HUES48 (cell line): ENCODE measurements around the gene NCOA7.

Source experiments
- H3K27ac ChIP-seq: one replicate; pipeline ENCODE4 v1.7.0; 2013; ENCODE audit warnings: low read depth, low read length, inconsistent platforms
- H3K27me3 ChIP-seq: 2 replicates; pipeline ENCODE4 v1.6.1; 2013; ENCODE audit warnings: mild to moderate bottlenecking, low read length; ENCODE audit not compliant: control insufficient read depth, insufficient read depth
- H3K36me3 ChIP-seq: 2 replicates; pipeline ENCODE4 v1.6.1; 2013; ENCODE audit warnings: low read length; ENCODE audit not compliant: control insufficient read depth, insufficient read depth
- H3K4me1 ChIP-seq: 2 replicates; pipeline ENCODE4 v1.6.1; 2013; ENCODE audit warnings: mild to moderate bottlenecking, low read length; ENCODE audit not compliant: control insufficient read depth, insufficient read depth
- H3K4me3 ChIP-seq: 2 replicates; pipeline ENCODE4 v1.5.1; 2013; ENCODE audit warnings: mild to moderate bottlenecking, low read depth, low read length
- H3K9ac ChIP-seq: 2 replicates; pipeline ENCODE4 v1.6.1; 2013; ENCODE audit warnings: mild to moderate bottlenecking, low read depth, low read length, moderate library complexity
- H3K9me3 ChIP-seq: 2 replicates; pipeline ENCODE4 v1.6.1; 2013; ENCODE audit warnings: low read length; ENCODE audit not compliant: control insufficient read depth, insufficient read depth

NCOA7 gene

GRCh38 chr6:125815080-125815910, 24.5 kb downstream of the NCOA7 start:
- no peaks in the 10 kb centered on the region for H3K27me3 ChIP-seq
- no peak overlapping the region for H3K4me3 ChIP-seq
- H3K9me3 ChIP-seq: no peaks in the 10 kb centered on the region
- no peak overlapping the region for H3K27ac ChIP-seq
- H3K4me1 ChIP-seq: no peaks in the 10 kb centered on the region
- H3K9ac ChIP-seq: no peak overlapping the region
- H3K36me3 ChIP-seq: no peaks in the 10 kb centered on the region

GRCh38 chr6:125816828-125817280, 26.1 kb downstream of the NCOA7 start:
- Histone ChIP-seq H3K4me3 (no peak overlapping the region), H3K4me1 (no peaks in the 10 kb centered on the region), H3K27me3 (no peaks in the 10 kb centered on the region)

GRCh38 chr6:125818225-125818657, 27.5 kb downstream of the NCOA7 start:
- Histone ChIP-seq H3K4me1 (no peaks in the 10 kb centered on the region), H3K9ac (no peak overlapping the region), H3K27ac (no peak overlapping the region), H3K36me3 (no peaks in the 10 kb centered on the region), H3K27me3 (no peaks in the 10 kb centered on the region), H3K4me3 (no peak overlapping the region), H3K9me3 (no peaks in the 10 kb centered on the region)

More at GRCh38 chr6:125816828-125817280, 26.1 kb downstream of the NCOA7 start:
- no peak overlapping the region for H3K9ac ChIP-seq
- no peaks in the 10 kb centered on the region for H3K9me3 ChIP-seq
- H3K27ac ChIP-seq: no peak overlapping the region
- no peaks in the 10 kb centered on the region for H3K36me3 ChIP-seq

GRCh38 chr6:125818772-125819260, 28.1 kb downstream of the NCOA7 start:
- Histone ChIP-seq H3K27me3 (no peaks in the 10 kb centered on the region), H3K9ac (no peak overlapping the region), H3K27ac (no peak overlapping the region), H3K36me3 (no peaks in the 10 kb centered on the region), H3K4me1 (no peaks in the 10 kb centered on the region), H3K4me3 (no peak overlapping the region), H3K9me3 (no peaks in the 10 kb centered on the region)

- Histone ChIP-seq H3K9ac (no peak overlapping the region), H3K27me3 (no peaks in the 10 kb centered on the region), H3K4me1 (no peaks in the 10 kb centered on the region), H3K36me3 (no peaks in the 10 kb centered on the region), H3K27ac (no peak overlapping the region), H3K4me3 (no peak overlapping the region), H3K9me3 (no peaks in the 10 kb centered on the region)
Measured at GRCh38 chr6:125819535-125820326, 29.0 kb downstream of the NCOA7 start.

GRCh38 chr6:125821825-125822281, 31.1 kb downstream of the NCOA7 start:
- H3K36me3 ChIP-seq: no peaks in the 10 kb centered on the region
- H3K27ac ChIP-seq: no peak overlapping the region
- H3K27me3 ChIP-seq: no peaks in the 10 kb centered on the region
- H3K9me3 ChIP-seq: no peaks in the 10 kb centered on the region
- no peak overlapping the region for H3K4me3 ChIP-seq
- no peak overlapping the region for H3K9ac ChIP-seq
- H3K4me1 ChIP-seq: no peaks in the 10 kb centered on the region

GRCh38 chr6:125823180-125823579, 32.4 kb downstream of the NCOA7 start:
- no peaks in the 10 kb centered on the region for H3K36me3 ChIP-seq
- no peaks in the 10 kb centered on the region for H3K9me3 ChIP-seq
- no peak overlapping the region for H3K4me3 ChIP-seq
- H3K4me1 ChIP-seq: no peaks in the 10 kb centered on the region
- no peak overlapping the region for H3K27ac ChIP-seq
- H3K9ac ChIP-seq: no peak overlapping the region
- H3K27me3 ChIP-seq: no peaks in the 10 kb centered on the region

GRCh38 chr6:125824946-125825771, 34.4 kb downstream of the NCOA7 start:
- no peaks in the 10 kb centered on the region for H3K9me3 ChIP-seq
- no peaks in the 10 kb centered on the region for H3K36me3 ChIP-seq
- H3K27ac ChIP-seq: no peak overlapping the region
- no peak overlapping the region for H3K9ac ChIP-seq
- H3K4me1 ChIP-seq: no peaks in the 10 kb centered on the region
- no peak overlapping the region for H3K4me3 ChIP-seq
- no peaks in the 10 kb centered on the region for H3K27me3 ChIP-seq

- Histone ChIP-seq H3K27ac (no peak overlapping the region), H3K4me1 (no peaks in the 10 kb centered on the region), H3K9me3 (no peaks in the 10 kb centered on the region), H3K36me3 (no peaks in the 10 kb centered on the region), H3K4me3 (no peak overlapping the region), H3K27me3 (no peaks in the 10 kb centered on the region), H3K9ac (no peak overlapping the region)
Measured at GRCh38 chr6:125826695-125827463, 36.1 kb downstream of the NCOA7 start.

GRCh38 chr6:125827788-125828320, 37.1 kb downstream of the NCOA7 start:
- H3K9ac ChIP-seq: no peak overlapping the region
- H3K9me3 ChIP-seq: no peaks in the 10 kb centered on the region
- no peak overlapping the region for H3K27ac ChIP-seq
- H3K27me3 ChIP-seq: no peaks in the 10 kb centered on the region
- H3K4me1 ChIP-seq: no peaks in the 10 kb centered on the region
- no peak overlapping the region for H3K4me3 ChIP-seq
- no peaks in the 10 kb centered on the region for H3K36me3 ChIP-seq
